Fibroblast of peridontal ligament (primary cell): Measurements from ENCODE around the gene ZNF319.

ENCODE experiments used
- DNase-seq: peaks from one replicate; pipeline ENCODE4 v3.0.0-alpha.2; 2010; ENCODE audit errors: extremely low read depth

Gene ZNF319

GRCh38 chr16:57956270-57956808, 44.1 kb downstream of the ZNF319 start:
- DNase-seq, result no peak

DNA sequence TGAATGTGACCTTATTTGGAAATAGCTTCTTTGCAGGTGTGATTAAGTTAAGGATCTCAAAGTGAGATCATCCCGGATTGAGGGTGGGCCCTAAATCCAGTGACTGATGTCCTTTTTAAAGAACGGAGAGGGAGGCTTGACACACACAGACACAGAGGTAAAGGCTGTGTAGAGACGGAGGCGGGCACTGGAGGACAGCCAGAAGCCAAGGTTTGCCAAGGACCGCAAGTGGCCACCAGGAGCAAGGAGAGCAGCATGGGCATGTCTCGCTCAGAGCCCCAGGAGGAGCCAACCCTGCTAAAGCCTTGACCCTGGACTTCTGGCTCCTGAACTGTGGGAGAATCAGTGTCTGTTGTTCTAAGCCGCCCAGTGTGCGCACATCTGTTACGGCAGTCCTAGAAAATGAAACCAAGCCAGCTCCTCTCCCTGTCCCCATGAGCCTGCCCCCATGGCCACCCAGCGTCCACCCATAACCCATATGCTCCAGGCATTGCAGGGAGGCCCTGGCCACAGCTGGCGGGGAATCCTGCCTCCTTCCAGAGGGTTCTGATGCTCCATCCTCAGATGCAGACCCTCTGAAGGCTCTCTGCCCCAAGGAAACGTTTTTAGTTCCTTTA, 44.8 kb downstream of the ZNF319 start:
- no peak for DNase-seq

DNA sequence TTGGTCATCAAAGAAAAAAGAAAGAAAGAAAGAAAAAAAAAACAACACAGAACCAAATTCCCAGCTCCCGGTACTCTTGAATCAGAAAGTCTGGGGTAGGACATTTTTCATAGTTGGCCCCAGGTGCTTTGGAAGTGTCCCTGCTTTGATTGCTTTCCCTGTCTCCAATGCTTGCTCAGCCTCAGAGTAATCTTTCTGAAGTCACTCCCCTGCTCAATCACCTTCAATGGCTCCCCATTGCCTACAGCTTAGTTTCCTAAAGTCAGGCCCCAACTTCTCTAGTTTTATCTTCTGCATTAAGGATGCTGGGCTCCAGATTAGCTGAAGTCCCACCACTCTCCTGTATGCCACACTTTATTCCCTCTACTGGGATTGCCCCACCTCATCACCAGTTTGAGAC, 46.6 kb downstream of the ZNF319 start:
- no peak for DNase-seq

DNA sequence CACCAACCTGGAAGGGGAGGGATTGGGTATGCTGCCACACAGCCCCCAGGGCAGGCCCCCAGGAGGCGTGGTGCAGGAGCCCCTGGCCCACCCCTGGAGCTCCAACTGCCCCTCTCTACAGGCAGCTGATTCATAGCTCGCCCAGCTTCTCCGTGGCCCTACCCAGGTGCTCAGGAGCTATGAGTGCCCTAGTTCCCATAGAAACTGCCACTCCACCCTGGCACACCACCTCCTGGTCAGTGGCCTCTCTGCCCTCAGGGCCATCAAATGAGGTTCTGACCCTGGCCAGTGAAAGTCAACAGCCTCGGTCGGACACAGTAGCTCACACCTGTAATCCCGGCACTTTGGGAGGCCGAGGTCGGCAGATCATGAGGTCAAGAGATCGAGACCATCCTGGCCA, 47.6 kb downstream of the ZNF319 start:
- DNase-seq, result no peak

- no peak for DNase-seq
These were observed 49.1 kb downstream of the ZNF319 start for GRCh38 chr16:57951204-57951960.

DNA sequence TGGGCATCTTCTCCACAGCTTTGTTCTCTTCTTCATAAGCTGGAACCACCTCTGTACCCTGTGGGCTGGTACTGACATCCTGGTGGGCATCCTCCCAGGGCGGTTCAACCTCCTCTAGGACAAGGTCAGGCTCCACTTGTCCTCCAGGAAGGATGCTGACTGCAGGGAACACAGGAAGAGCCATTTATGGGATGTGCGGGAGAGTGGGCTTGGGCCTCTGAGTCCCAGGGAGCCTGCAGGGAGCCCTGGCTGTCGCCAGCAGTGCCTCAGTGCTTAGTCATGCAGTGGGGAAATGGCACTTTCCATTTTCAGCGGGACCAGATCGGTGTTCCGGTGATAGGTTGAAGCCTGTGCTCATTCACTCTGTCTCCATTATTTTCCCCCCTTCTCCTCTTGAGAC, 50.1 kb downstream of the ZNF319 start:
- no peak for DNase-seq

- no peak for DNase-seq
These were observed 50.8 kb downstream of the ZNF319 start for GRCh38 chr16:57949595-57950238.

GRCh38 chr16:57949013-57949412, 51.5 kb downstream of the ZNF319 start:
- DNase-seq, result no peak

- no peak for DNase-seq
These were observed 52.4 kb downstream of the ZNF319 start for GRCh38 chr16:57948027-57948426.

DNA sequence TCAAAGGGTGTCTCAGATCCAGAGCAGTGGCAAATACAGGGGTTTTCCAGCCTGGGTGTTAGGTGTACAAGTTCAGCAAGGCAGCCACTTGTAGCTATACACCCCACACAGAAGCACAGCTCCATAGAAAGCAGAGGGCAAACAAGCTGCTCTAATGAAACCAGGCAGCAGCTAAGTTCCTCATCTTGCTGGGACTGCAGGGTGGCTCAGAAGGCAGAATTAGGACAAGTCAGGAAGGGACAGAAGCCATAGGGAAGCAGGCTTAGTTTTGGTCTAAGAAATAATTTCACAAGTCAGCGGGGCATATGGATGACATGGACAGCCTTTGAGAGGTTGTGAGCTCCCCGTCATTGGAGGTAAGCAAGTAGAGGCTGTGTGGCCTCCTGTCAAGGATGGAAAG, 53.2 kb downstream of the ZNF319 start:
- no peak for DNase-seq

DNA sequence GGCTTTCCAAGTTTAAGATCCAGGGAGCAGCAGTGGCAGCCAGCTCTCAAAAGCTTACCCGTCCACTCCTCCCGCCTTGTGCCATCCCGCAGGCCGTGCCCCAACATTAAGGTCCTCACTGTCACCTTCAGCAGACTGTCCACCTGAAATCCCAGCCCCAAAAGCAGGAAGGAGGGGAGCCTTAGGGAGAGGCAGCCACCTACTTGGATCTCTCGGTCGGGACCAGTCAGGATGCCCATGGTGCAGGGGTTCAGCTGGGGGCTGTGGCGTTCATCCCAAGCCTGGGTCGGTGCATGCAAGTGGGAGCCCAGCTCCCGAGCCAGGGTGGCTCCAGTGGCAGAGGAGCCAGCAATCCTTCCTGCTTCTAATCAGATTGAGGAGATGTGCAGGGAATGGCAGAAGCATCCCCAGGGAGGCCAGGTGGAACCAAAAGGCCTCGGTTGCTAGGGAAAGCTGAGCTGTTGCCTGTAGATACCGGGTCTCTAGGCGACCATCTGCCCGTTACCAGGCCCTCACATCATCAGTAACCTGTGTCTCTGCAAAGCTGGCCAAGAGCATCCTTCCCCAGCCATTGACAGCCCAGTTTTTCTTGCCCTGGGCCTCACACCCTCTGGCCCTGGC, 54.2 kb downstream of the ZNF319 start:
- DNase-seq, result no peak

DNA sequence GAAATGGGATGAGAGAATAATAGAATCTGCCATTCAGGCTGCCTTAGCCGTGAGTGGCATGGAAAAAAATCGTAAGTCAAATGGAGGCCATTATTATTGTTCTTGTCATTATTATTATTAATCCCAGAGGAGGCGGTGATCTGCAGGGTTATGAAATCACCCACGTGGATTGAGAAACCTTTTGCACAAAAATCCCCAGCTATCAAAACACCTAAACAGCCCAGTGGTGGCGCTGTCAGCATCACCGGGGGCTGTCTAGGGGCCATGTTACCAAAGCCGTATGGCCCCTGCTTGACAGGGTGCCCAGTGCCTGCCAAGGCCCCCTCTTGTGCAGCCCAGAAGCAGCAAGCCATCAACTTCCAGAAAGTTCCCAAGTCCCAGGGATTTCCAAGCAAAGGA, 54.7 kb downstream of the ZNF319 start:
- no peak for DNase-seq

GRCh38 chr16:57944970-57945739, 55.3 kb downstream of the ZNF319 start:
- DNase-seq, result no peak
